GM10847 (cell line): Measurements from ENCODE around the gene BMP3.

Experiments used
- POLR2A ChIP-seq: IDR thresholded peaks from 2 replicates; pipeline ENCODE4 v1.6.1; 2011; ENCODE audit not compliant: insufficient read length; ENCODE audit errors: extremely low read depth

Gene BMP3

DNA sequence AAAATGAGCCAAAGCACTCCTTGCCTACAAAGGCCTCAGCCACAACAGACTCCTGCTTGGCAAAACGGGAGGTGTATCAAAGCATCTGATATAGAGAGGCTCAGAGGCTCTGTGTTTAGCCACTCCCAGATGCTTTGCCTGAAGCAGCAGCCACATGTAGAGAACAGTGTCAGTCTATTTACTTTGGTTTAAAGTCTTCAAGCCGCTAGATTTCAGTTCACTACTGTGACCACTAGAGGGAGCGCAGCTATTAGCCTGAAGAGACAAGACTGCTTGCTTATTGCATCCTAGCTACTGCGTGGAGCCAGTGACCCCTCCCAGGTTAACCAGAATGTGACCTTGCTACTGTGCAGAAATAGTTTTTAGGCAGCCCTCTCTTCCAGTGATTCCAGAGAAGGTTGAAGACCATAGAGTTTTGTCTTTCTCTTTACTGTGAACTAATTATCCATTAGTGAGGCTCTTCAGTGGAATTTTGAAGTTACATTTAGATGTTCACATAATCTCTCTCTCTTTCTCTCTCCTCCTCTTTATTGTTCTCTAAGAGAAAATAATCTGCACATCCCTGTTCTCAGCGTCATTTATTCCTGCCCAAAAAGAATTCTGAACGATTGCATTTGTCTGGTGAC lies 39.3 kb downstream of the BMP3 start:
- no peak for TF ChIP-seq POLR2A

DNA sequence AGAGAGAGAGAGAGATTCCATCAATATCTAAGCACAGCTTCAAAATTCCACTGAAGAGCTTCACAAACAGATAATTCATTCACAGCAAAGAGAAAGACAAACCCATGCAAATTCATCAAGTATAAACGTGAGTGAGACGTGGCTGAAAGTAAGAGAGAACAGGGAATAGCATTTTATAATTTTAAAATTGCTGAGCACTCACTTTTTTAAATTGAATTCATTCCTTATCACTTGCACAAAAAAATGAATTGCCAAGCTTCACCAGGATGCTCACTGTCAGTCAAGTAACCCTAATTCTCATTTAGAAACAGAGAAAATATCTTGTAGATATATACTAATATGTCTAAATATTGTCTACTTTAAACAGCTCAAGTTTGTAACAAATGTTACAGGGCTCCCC lies 40.5 kb downstream of the BMP3 start:
- TF ChIP-seq POLR2A, result no peak

GRCh38 chr4:81081156-81081555 lies 50.6 kb downstream of the BMP3 start:
- no peak for TF ChIP-seq POLR2A

DNA sequence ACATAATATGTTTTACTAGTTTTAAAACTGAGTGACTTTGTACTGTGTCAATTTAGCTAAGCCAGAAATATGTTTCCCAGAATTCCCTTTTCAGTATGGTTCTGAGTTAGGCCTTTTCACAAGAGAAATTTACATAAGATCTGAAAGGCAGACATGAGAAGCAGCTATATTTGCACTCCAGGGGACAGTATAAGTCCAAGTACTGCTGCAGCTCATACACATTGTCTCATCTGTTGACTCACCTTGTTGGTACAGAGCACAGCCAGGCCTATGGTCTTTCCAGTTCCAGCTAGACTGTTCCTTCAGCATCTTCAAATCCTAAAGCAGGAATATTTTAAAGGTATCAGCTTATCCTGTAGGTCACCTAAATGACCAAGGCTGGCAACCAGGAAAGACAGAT lies 53.5 kb downstream of the BMP3 start:
- TF ChIP-seq POLR2A, result no peak

GRCh38 chr4:81084634-81085033 lies 54.1 kb downstream of the BMP3 start:
- no peak for TF ChIP-seq POLR2A

GRCh38 chr4:81085291-81085690 lies 54.8 kb downstream of the BMP3 start:
- TF ChIP-seq POLR2A, result no peak

DNA sequence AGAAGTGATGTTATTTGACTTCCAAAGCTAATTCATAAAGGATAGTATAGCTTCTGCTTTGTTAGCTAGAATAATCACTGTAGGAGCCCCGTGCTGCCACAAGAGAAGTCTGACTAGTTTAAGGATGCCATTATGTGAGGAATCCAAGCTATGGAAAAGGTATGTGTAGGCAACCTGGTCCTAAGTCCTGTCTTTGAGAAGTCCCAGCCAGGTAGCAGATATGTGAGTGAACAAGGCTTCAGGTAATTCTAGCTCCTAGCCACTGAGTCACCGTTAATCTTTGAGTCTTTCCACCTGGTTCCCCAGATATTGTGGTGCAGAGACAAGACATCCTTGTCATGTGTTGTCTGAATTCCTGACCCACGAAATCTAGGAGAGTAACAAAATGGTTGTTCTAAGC lies 55.5 kb downstream of the BMP3 start:
- no peak for TF ChIP-seq POLR2A

DNA sequence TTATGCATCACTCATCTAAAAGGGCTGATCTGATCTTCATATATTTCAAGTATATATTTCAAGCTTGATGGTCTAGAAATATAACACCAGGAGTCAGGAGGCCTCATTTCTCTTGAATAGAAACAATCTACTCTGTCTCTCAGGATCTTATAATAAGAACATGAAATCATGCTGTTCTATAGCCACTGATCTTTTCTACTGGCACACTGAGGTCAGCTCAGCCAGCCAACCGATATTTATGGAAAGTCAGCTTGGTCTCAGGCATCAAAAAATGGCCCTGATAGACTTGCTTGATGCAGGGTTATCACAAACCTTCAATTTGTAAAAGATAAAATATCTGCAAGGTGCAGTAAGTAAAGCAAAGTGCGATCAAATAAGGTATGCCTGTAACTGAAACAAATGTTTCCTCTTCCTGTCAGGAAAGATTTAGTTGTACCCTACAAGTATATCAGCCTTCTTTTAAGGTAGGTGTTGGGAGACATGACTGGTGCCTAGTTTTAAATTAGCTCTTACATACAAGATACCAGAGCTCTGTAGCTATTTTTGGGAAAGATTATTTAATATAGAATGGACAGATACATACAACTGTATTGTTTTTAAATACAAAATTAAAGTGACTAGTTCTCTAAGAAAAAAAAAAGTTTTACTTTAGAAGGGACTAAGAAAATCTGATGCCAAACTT lies 63.4 kb downstream of the BMP3 start:
- TF ChIP-seq POLR2A, result no peak

DNA sequence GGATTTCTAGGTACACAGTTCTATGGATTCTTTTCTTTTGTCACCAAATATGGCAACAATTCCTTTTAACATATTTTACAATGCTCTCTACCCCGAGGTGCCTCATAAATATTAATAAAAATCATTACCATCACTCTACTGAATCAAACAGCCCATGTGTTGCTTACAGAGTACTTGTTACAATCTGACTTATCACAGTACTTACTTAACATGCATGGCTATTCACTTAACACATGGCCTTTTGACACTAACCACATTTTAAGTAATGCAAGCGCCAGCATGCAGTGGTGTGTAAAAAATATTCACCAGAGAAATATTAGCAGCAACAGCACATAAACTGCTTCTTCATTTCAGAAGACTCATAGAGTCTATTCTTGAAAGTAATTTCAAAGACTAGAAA lies 64.9 kb downstream of the BMP3 start:
- TF ChIP-seq POLR2A, result no peak

DNA sequence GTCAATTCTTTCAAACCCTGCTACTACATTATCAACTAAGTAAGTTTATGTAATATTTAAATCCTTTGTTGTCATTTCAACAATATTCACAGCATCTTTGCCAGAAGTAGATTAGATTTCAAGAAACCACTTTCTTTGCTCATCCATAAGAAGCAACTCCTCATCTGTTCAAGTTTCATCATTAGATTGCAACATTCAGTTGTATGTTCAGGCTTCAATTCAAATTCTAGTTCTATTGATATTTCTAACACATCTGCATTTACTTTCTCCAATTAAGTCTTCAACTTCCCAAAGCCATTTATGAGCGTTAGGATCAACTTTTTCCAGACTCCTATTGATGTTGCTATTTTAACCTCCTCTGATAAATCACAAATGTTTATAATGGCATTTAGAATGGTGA lies 66.1 kb downstream of the BMP3 start:
- no peak for TF ChIP-seq POLR2A

- TF ChIP-seq POLR2A, result no peak
Measured at GRCh38 chr4:81102107-81102506, 71.6 kb downstream of the BMP3 start.

GRCh38 chr4:81106150-81106549 lies 75.6 kb downstream of the BMP3 start:
- TF ChIP-seq POLR2A, result no peak
